ENCODE measurements around the gene ZNF844.

GRCh38 chr19:12034198-12034597 is 30.3 kb upstream of the ZNF844 start:
- TF ChIP-seq EZH2 (IDR thresholded peaks at IDR 0.05), result no peak
- TF ChIP-seq POLR2AphosphoS5 (IDR thresholded peaks at IDR 0.05; ENCODE audit: borderline replicate concordance, low read depth, low read length), result no peak
- TF ChIP-seq FOXP2 (optimal IDR thresholded peaks at IDR 0.05; ENCODE audit: control extremely low read depth, extremely low read length, insufficient read depth), result no peak
